Measurements from ENCODE around the gene IL17RB. TPM values are rescaled to one million over a fixed set of nuclear protein-coding genes. Genes with fewer than 3 reads are reported as not detected.

Gene IL17RB
- total RNA-seq, 1 donor from 2014 or later: 0.54 TPM

GRCh38 chr3:53801319-53801718, 45.0 kb upstream of the IL17RB start:
- peaks cover 21% of the 10 kb centered on the region for H3K4me1 Mint-ChIP-seq (ENCODE audit: unreplicated experiment)
- DNase-seq (ENCODE audit: extremely low spot score, unreplicated experiment): no peak
- no peaks in the 10 kb centered on the region for H3K9me3 Mint-ChIP-seq (ENCODE audit: unreplicated experiment)
- no peaks in the 10 kb centered on the region for H3K36me3 Mint-ChIP-seq (ENCODE audit: unreplicated experiment)
- H3K4me3 Mint-ChIP-seq (ENCODE audit: unreplicated experiment): no peak overlapping the region
- no peak for TF ChIP-seq CTCF (IDR thresholded peaks at IDR 0.05)
- H3K27ac Mint-ChIP-seq (ENCODE audit: unreplicated experiment): no peak overlapping the region
- H3K27me3 Mint-ChIP-seq (ENCODE audit: unreplicated experiment): peaks cover 9% of the 10 kb centered on the region

- no peaks in the 10 kb centered on the region for H3K9me3 Mint-ChIP-seq (ENCODE audit: unreplicated experiment)
- no peak overlapping the region for H3K27ac Mint-ChIP-seq (ENCODE audit: unreplicated experiment)
- TF ChIP-seq CTCF (IDR thresholded peaks at IDR 0.05): no peak
- no peaks in the 10 kb centered on the region for H3K36me3 Mint-ChIP-seq (ENCODE audit: unreplicated experiment)
- H3K4me3 Mint-ChIP-seq (ENCODE audit: unreplicated experiment): no peak overlapping the region
- no peak for DNase-seq (ENCODE audit: extremely low spot score, unreplicated experiment)
- H3K27me3 Mint-ChIP-seq (ENCODE audit: unreplicated experiment): peaks cover 1% of the 10 kb centered on the region
- peaks cover 28% of the 10 kb centered on the region for H3K4me1 Mint-ChIP-seq (ENCODE audit: unreplicated experiment)
Measured at GRCh38 chr3:53802256-53802880, 44.0 kb upstream of the IL17RB start.

- Mint-ChIP-seq H3K36me3 (ENCODE audit: unreplicated experiment) (no peaks in the 10 kb centered on the region), H3K9me3 (ENCODE audit: unreplicated experiment) (no peaks in the 10 kb centered on the region), H3K27ac (ENCODE audit: unreplicated experiment) (no peak overlapping the region), H3K4me1 (ENCODE audit: unreplicated experiment) (peaks cover 28% of the 10 kb centered on the region), H3K4me3 (ENCODE audit: unreplicated experiment) (no peak overlapping the region), H3K27me3 (ENCODE audit: unreplicated experiment) (no peaks in the 10 kb centered on the region)
- no peak for TF ChIP-seq CTCF (IDR thresholded peaks at IDR 0.05)
- DNase-seq (ENCODE audit: extremely low spot score, unreplicated experiment): no peak
Measured at GRCh38 chr3:53803124-53803815, 43.1 kb upstream of the IL17RB start.

- peak overlapping the region; percentile 27 for H3K27ac Mint-ChIP-seq (ENCODE audit: unreplicated experiment)
Measured at GRCh38 chr3:53803816-53804695, 42.3 kb upstream of the IL17RB start.

More at GRCh38 chr3:53803816-53804695, 42.3 kb upstream of the IL17RB start:
- H3K36me3 Mint-ChIP-seq (ENCODE audit: unreplicated experiment): no peaks in the 10 kb centered on the region
- no peak overlapping the region for H3K4me3 Mint-ChIP-seq (ENCODE audit: unreplicated experiment)
- no peaks in the 10 kb centered on the region for H3K9me3 Mint-ChIP-seq (ENCODE audit: unreplicated experiment)
- H3K27me3 Mint-ChIP-seq (ENCODE audit: unreplicated experiment): no peaks in the 10 kb centered on the region
- TF ChIP-seq CTCF (IDR thresholded peaks at IDR 0.05): no peak
- DNase-seq (ENCODE audit: extremely low spot score, unreplicated experiment): no peak
- peaks cover 28% of the 10 kb centered on the region for H3K4me1 Mint-ChIP-seq (ENCODE audit: unreplicated experiment)
